SK-N-SH (cell line): Measurements from ENCODE around the gene PCDHGB1. TPM values are rescaled to one million over a fixed set of nuclear protein-coding genes. Genes with fewer than 3 reads are reported as not detected.

Experiments used
- CTCF ChIA-PET: fragments of 300-600, 350-600 bp; formaldehyde crosslinking; extraction: SDS; loops from one replicate; lab custom pipeline; 2021; lab: Yijun Ruan, JAX
- POLR2A ChIA-PET: fragments of 350-600 bp; sonication (Branson Sonifier 250); formaldehyde crosslinking; extraction: SDS; loops from one replicate; lab custom pipeline; 2020; ENCODE audit warnings: antibody characterized with exemption, inconsistent platforms; lab: Yijun Ruan, JAX
- DNase-seq: peaks from one replicate; pipeline ENCODE4 v3.0.0; 2012
- H2AFZ ChIP-seq: fragments of 200-600 bp; sonication (generic); 2 replicates; pipeline ENCODE4 v1.8.1; 2016; ENCODE audit warnings: antibody characterized with exemption, mild to moderate bottlenecking, low read depth
- H3F3A ChIP-seq: fragments of 200-600 bp; sonication (generic); replicated peaks from 2 replicates; pipeline ENCODE3; 2016; ENCODE audit warnings: antibody characterized with exemption, mild to moderate bottlenecking; ENCODE audit not compliant: insufficient read depth
- H3K27ac ChIP-seq, 2 experiments: fragments of 200-500 bp in 1 of 2; fragments of 200-600 bp in 1 of 2; sonication (Bioruptor generic) in 1 of 2; sonication (generic), shearing (Covaris generic) in 1 of 2; 2 replicates each; pipeline versions ENCODE4 v1.5.1 to v1.6.1; 2014 to 2016; ENCODE audit warnings: low read depth in 2 of 2, inconsistent platforms in 1 of 2, low read length in 1 of 2, mild to moderate bottlenecking in 1 of 2, mixed read lengths in 1 of 2
- H3K27me3 ChIP-seq: fragments of 200-600 bp; sonication (generic), shearing (Covaris generic); 2 replicates; pipeline ENCODE4 v1.6.1; 2016; ENCODE audit warnings: mixed run types; ENCODE audit not compliant: insufficient read depth
- H3K36me3 ChIP-seq, 2 experiments: fragments of 200-500 bp in 1 of 2; fragments of 200-600 bp in 1 of 2; sonication (Bioruptor generic) in 1 of 2; sonication (generic) in 1 of 2; replicated peaks in 1 of 2; 2 replicates each; pipeline versions ENCODE3 to v1.5.1; 2014 to 2016; ENCODE audit warnings: low read length in 1 of 2, mild to moderate bottlenecking in 1 of 2; ENCODE audit not compliant: insufficient read depth in 2 of 2, control insufficient read depth in 1 of 2
- H3K4me1 ChIP-seq, 2 experiments: fragments of 200-500 bp in 1 of 2; fragments of 200-600 bp in 1 of 2; sonication (Bioruptor generic) in 1 of 2; sonication (generic), shearing (Covaris generic) in 1 of 2; 2 replicates each; pipeline versions ENCODE4 v1.5.1 to v1.6.1; 2014 to 2016; ENCODE audit warnings: low read depth in 1 of 2, low read length in 1 of 2, mixed run types in 1 of 2; ENCODE audit not compliant: insufficient read depth in 2 of 2, control insufficient read depth in 1 of 2
- H3K4me2 ChIP-seq: fragments of 200-600 bp; sonication (generic), shearing (Covaris generic); 2 replicates; pipeline ENCODE4 v1.6.1; 2017; ENCODE audit warnings: mixed run types
- H3K4me3 ChIP-seq, 2 experiments: fragments of 200-500 bp in 1 of 2; fragments of 200-600 bp in 1 of 2; sonication (Bioruptor generic) in 1 of 2; sonication (generic), shearing (Covaris generic) in 1 of 2; 2 replicates each; pipeline versions ENCODE4 v1.5.1 to v1.8.1; 2014 to 2016; ENCODE audit warnings: low read depth in 2 of 2, inconsistent platforms in 1 of 2, low read length in 1 of 2, mild to moderate bottlenecking in 1 of 2, mixed read lengths in 1 of 2, moderate library complexity in 1 of 2
- H3K79me2 ChIP-seq: fragments of 200-600 bp; sonication (generic); 2 replicates; pipeline ENCODE4 v1.8.1; 2017; ENCODE audit warnings: mild to moderate bottlenecking; ENCODE audit not compliant: insufficient read depth
- H3K9ac ChIP-seq: fragments of 200-600 bp; sonication (generic); 2 replicates; pipeline ENCODE4 v1.6.1; 2017; ENCODE audit warnings: mixed run types
- H3K9me2 ChIP-seq: fragments of 200-600 bp; sonication (generic); 2 replicates; pipeline ENCODE4 v1.6.1; 2017; ENCODE audit warnings: mixed run types
- H3K9me3 ChIP-seq: fragments of 200-600 bp; sonication (generic); 2 replicates; pipeline ENCODE4 v1.6.1; 2017; ENCODE audit warnings: mixed run types, mild to moderate bottlenecking, moderate library complexity
- H4K20me1 ChIP-seq: fragments of 200-600 bp; sonication (generic); 2 replicates; pipeline ENCODE4 v1.6.1; 2017; ENCODE audit warnings: mild to moderate bottlenecking, mixed run types; ENCODE audit not compliant: insufficient read depth
- EP300 ChIP-seq, 2 experiments: IDR thresholded peaks; 2 replicates each; pipeline versions ENCODE4 v1.4.0 to v1.6.1; 2012; ENCODE audit warnings: borderline replicate concordance in 1 of 2, low read depth in 1 of 2, low read length in 1 of 2
- FOSL2 ChIP-seq: IDR thresholded peaks from 2 replicates; pipeline ENCODE4 v1.4.0; 2012; ENCODE audit warnings: low read depth, mild to moderate bottlenecking, moderate library complexity, borderline replicate concordance
- FOXJ3 ChIP-seq: sonication (generic); formaldehyde crosslinking; IDR thresholded peaks from 2 replicates; pipeline ENCODE4 v1.5.1; 2020; ENCODE audit warnings: mild to moderate bottlenecking, missing genetic modification reagents
- GABPA ChIP-seq: IDR thresholded peaks from 2 replicates; pipeline ENCODE4 v1.4.0; 2012; ENCODE audit warnings: low read depth, mild to moderate bottlenecking
- GATA2 ChIP-seq: sonication (generic); formaldehyde crosslinking; IDR thresholded peaks from 2 replicates; pipeline ENCODE4 v1.5.0; 2020; ENCODE audit warnings: mild to moderate bottlenecking, missing genetic modification reagents
- MEF2A ChIP-seq: IDR thresholded peaks from 2 replicates; pipeline ENCODE4 v1.4.0; 2012; ENCODE audit warnings: low read depth, borderline replicate concordance
- MXI1 ChIP-seq: IDR thresholded peaks from 2 replicates; pipeline ENCODE4 v1.6.1; 2012; ENCODE audit warnings: mild to moderate bottlenecking, low read depth, low read length, improper control_type of control experiment
- POLR2AphosphoS5 ChIP-seq: IDR thresholded peaks from 2 replicates; pipeline ENCODE4 v1.6.1; 2012; ENCODE audit warnings: low read depth, low read length
- RCOR1 ChIP-seq: fragments of 150-350 bp; IDR thresholded peaks from 2 replicates; pipeline ENCODE4 v1.6.1; 2017; ENCODE audit warnings: antibody characterized with exemption, low read length
- RXRA ChIP-seq: IDR thresholded peaks from 2 replicates; pipeline ENCODE4 v1.4.0; 2012; ENCODE audit warnings: low read depth, mild to moderate bottlenecking, borderline replicate concordance
- SMC3 ChIP-seq: IDR thresholded peaks from 2 replicates; pipeline ENCODE4 v1.6.1; 2012; ENCODE audit warnings: low read depth, low read length, improper control_type of control experiment
- TAF1 ChIP-seq: IDR thresholded peaks from 2 replicates; pipeline ENCODE4 v1.6.1; 2012; ENCODE audit warnings: low read depth, mild to moderate bottlenecking, low read length, moderate library complexity, borderline replicate concordance
- TCF12 ChIP-seq: IDR thresholded peaks from 2 replicates; pipeline ENCODE4 v1.4.0; 2012
- TEAD4 ChIP-seq: IDR thresholded peaks from 2 replicates; pipeline ENCODE4 v1.4.0; 2012; ENCODE audit warnings: mild to moderate bottlenecking, borderline replicate concordance; ENCODE audit not compliant: insufficient read depth
- WGBS: methylation state at CpG from one replicate; pipeline ENCODE4 v1.1.6; 2017; ENCODE audit warnings: low lambda C conversion rate; 5-methylcytosine and 5-hydroxymethylcytosine counted together
- polyA plus RNA-seq, 3 experiments: library from polyadenylated mRNA; depleted of rRNA; stranded (reverse); fragments of >200 nt; gene quantifications; 2 replicates each; pipeline ENCODE4 v1.2.3, GENCODE V29; 2012
- TF ChIP-seq, protein P1 (sequence below): IDR thresholded peaks from 2 replicates; pipeline ENCODE4; 2012
- TF ChIP-seq, protein P2 (sequence below): IDR thresholded peaks from 2 replicates; pipeline ENCODE4 v1.4.0; 2012; ENCODE audit warnings: low read depth, borderline replicate concordance
- TF ChIP-seq, protein P3 (sequence below): IDR thresholded peaks from 2 replicates; pipeline ENCODE4 v1.4.0; 2012; ENCODE audit warnings: low read depth, borderline replicate concordance
- TF ChIP-seq, protein P4 (sequence below): fragments of 200-600 bp; sonication (generic); IDR thresholded peaks from 2 replicates; pipeline ENCODE4 v1.6.1; 2017; ENCODE audit warnings: antibody characterized with exemption, mild to moderate bottlenecking, moderate library complexity

Gene PCDHGB1
- polyA plus RNA-seq, 1 of the 3 experiments (the other 2 are of a cell fraction), result 0.77 TPM

DNA sequence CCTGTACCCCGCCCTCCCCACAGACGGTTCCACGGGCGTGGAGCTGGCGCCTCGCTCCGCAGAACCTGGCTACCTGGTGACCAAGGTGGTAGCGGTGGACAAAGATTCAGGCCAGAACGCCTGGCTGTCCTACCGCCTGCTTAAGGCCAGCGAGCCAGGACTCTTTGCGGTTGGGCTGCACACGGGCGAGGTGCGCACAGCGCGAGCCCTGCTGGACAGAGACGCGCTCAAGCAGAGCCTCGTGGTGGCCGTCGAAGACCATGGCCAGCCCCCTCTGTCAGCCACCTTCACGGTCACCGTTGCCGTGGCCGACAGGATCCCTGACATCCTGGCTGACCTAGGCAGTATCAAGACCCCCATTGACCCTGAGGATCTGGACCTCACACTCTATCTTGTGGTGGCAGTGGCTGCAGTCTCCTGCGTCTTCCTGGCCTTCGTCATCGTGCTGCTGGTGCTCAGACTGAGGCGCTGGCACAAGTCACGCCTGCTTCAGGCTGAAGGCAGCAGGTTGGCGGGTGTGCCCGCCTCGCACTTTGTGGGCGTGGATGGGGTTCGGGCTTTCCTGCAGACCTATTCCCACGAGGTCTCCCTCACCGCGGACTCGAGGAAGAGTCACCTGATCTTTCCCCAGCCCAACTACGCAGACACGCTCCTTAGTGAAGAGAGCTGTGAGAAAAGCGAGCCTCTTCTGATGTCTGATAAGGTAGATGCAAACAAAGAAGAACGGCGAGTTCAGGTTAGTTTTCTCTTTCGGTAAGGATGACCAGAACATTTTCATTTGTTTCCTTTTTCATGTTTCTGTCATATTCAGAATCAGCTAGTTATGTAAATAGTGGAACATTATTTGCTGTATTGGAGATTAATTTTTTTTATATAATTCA, 16.4 kb downstream of the PCDHGB1 start:
- Histone ChIP-seq H4K20me1 (no peaks in the 10 kb centered on the region), H3K79me2 (no peaks in the 10 kb centered on the region), H3K27ac (no peak overlapping the region), H3K9me2 (no peaks in the 10 kb centered on the region), H3K9ac (no peak overlapping the region), H3K4me2 (no peak overlapping the region), H3K9me3 (peaks cover 7% of the 10 kb centered on the region; the same call in 1 of the 2 replicates), H2AFZ (no peak overlapping the region), H3K4me1 (no peaks in the 10 kb centered on the region), H3K27me3 (no peaks in the 10 kb centered on the region), H3K4me3 (peak overlapping the region in 1 of 2 experiments; percentile 12; a peak in 1 of 4 replicates), H3K36me3 (peaks cover 0 to 12% of the 10 kb centered on the region in 2 experiments), H3F3A (no peaks in the 10 kb centered on the region)
- ChIA-PET POLR2A (no interaction called here), CTCF (interaction anchor here (0.8 kb wide), 1 partner anchor 197 kb away, joined by 3 read pairs; no protein-coding TSS in a partner anchor)
- TF ChIP-seq RXRA (no peak), MXI1 (no peak), FOSL2 (no peak), TAF1 (no peak), FOXJ3 (no peak), TCF12 (no peak), GATA2 (CRISPR knock-in tag) (no peak)
- TF ChIP-seq, protein P1, sequence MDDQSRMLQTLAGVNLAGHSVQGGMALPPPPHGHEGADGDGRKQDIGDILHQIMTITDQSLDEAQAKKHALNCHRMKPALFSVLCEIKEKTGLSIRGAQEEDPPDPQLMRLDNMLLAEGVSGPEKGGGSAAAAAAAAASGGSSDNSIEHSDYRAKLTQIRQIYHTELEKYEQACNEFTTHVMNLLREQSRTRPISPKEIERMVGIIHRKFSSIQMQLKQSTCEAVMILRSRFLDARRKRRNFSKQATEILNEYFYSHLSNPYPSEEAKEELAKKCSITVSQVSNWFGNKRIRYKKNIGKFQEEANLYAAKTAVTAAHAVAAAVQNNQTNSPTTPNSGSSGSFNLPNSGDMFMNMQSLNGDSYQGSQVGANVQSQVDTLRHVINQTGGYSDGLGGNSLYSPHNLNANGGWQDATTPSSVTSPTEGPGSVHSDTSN, result no peak
- TF ChIP-seq, protein P2, sequence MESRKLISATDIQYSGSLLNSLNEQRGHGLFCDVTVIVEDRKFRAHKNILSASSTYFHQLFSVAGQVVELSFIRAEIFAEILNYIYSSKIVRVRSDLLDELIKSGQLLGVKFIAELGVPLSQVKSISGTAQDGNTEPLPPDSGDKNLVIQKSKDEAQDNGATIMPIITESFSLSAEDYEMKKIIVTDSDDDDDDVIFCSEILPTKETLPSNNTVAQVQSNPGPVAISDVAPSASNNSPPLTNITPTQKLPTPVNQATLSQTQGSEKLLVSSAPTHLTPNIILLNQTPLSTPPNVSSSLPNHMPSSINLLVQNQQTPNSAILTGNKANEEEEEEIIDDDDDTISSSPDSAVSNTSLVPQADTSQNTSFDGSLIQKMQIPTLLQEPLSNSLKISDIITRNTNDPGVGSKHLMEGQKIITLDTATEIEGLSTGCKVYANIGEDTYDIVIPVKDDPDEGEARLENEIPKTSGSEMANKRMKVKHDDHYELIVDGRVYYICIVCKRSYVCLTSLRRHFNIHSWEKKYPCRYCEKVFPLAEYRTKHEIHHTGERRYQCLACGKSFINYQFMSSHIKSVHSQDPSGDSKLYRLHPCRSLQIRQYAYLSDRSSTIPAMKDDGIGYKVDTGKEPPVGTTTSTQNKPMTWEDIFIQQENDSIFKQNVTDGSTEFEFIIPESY, result no peak
- DNase-seq, result no peak
- WGBS, result 77% methylated on average over 44 of the region's 46 CpGs

DNA sequence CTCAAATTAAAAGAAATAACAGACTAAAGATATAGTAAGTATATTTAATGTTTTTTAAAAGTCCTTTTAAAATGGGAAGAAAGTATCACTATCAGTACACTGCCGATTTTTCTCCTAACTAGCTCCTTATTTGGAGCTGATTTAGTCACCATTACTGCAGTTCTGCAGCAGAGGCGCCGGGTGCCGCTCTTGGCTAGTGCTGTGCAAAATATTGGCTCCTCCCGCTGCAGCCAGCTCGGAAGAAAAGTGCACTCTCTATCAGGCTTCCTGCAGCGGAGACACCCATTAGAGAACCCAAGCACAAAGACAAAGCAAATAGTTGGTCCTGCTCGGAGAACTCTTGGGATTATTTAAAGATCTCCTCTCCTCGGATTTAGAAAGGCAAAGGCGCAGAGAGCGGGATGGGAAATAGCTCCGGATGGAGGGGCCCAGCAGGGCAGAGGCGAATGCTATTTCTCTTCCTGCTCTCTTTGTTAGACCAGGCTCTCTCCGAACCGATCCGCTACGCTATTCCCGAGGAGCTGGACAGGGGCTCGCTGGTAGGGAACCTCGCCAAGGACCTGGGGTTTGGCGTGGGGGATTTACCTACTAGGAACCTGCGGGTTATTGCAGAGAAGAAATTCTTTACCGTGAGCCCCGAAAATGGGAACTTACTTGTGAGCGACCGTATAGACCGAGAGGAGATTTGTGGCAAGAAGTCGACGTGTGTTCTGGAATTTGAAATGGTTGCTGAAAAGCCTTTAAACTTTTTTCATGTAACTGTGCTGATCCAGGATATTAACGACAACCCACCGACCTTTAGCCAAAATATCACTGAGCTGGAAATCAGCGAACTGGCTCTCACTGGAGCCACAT, 20.3 kb downstream of the PCDHGB1 start, which contains the start of gene PCDHGB3:
PCDHGB3 (plus strand) TSS at position 249 of the 855 bp plus-strand sequence; CDS start at position 402, 153 bp downstream.
- Histone ChIP-seq H3K4me1 (no peaks in the 10 kb centered on the region), H2AFZ (no peak within 1 kb of the TSS), H4K20me1 (no peaks in the 10 kb centered on the region), H3K36me3 (peaks cover 0 to 16% of the 10 kb centered on the region in 2 experiments), H3K9ac (no peak within 1 kb of the TSS), H3F3A (no peaks in the 10 kb centered on the region), H3K4me2 (no peak within 1 kb of the TSS), H3K9me2 (no peaks in the 10 kb centered on the region), H3K27me3 (no peaks in the 10 kb centered on the region), H3K79me2 (no peaks in the 10 kb centered on the region), H3K4me3 (no peak within 1 kb of the TSS; a peak in 1 of 4 replicates), H3K9me3 (peaks cover 7% of the 10 kb centered on the region), H3K27ac (no peak within 1 kb of the TSS)
- DNase-seq, result no peak
- WGBS, result 56% methylated on average over 32 of the region's 32 CpGs
- POLR2A ChIA-PET, result no interaction called here
- CTCF ChIA-PET, result interaction anchor here (0.8 to 2.8 kb wide), 7 partner anchors 13 to 197 kb away, joined by 3 to 11 read pairs (median 4); partner anchors contain the start of gene TAF7
- TF ChIP-seq SMC3 (no peak), MXI1 (no peak), POLR2AphosphoS5 (no peak), FOSL2 (no peak), TEAD4 (no peak), MEF2A (no peak), RCOR1 (no peak), GABPA (no peak), EP300 (IDR thresholded peaks at IDR 0.05; ENCODE audit: borderline replicate concordance in 1 of 2, low read depth in 1 of 2, low read length in 1 of 2) (no peak)
- TF ChIP-seq, protein P3, sequence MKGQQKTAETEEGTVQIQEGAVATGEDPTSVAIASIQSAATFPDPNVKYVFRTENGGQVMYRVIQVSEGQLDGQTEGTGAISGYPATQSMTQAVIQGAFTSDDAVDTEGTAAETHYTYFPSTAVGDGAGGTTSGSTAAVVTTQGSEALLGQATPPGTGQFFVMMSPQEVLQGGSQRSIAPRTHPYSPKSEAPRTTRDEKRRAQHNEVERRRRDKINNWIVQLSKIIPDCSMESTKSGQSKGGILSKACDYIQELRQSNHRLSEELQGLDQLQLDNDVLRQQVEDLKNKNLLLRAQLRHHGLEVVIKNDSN, result no peak
- TF ChIP-seq, protein P4, sequence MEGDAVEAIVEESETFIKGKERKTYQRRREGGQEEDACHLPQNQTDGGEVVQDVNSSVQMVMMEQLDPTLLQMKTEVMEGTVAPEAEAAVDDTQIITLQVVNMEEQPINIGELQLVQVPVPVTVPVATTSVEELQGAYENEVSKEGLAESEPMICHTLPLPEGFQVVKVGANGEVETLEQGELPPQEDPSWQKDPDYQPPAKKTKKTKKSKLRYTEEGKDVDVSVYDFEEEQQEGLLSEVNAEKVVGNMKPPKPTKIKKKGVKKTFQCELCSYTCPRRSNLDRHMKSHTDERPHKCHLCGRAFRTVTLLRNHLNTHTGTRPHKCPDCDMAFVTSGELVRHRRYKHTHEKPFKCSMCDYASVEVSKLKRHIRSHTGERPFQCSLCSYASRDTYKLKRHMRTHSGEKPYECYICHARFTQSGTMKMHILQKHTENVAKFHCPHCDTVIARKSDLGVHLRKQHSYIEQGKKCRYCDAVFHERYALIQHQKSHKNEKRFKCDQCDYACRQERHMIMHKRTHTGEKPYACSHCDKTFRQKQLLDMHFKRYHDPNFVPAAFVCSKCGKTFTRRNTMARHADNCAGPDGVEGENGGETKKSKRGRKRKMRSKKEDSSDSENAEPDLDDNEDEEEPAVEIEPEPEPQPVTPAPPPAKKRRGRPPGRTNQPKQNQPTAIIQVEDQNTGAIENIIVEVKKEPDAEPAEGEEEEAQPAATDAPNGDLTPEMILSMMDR, result no peak
- TF ChIP-seq, protein P1, result no peak
